AG04450 (cell line): ENCODE results near the gene GRIA4. TPM values are rescaled to one million over a fixed set of nuclear protein-coding genes. Genes with fewer than 3 reads are reported as not detected.
"Not testable (repeated sequence)": the region's sequence is repeated elsewhere in the genome, so short reads cannot be mapped to it uniquely, and the experiment has no call there.

Source experiments
- CTCF ChIA-PET: fragments of 300-600, 350-600 bp; formaldehyde crosslinking; extraction: SDS; loops from one replicate; lab custom pipeline; 2022; ENCODE audit warnings: antibody characterized with exemption, inconsistent platforms; lab: Charles Lee
- POLR2A ChIA-PET: fragments of 350-600 bp; formaldehyde crosslinking; extraction: SDS; loops from one replicate; lab custom pipeline; 2021; ENCODE audit warnings: antibody characterized with exemption, inconsistent platforms; lab: Yijun Ruan, JAX
- DNase-seq: peaks from one replicate; pipeline ENCODE4 v3.0.0-alpha.2; 2011; ENCODE audit warnings: low read depth, low spot score
- H3K27ac ChIP-seq: one replicate; pipeline ENCODE4 v1.5.1; 2012; ENCODE audit warnings: low read depth, low read length, control low read depth
- H3K27me3 ChIP-seq: one replicate; pipeline ENCODE4 v1.6.0; 2012; ENCODE audit warnings: low read length; ENCODE audit not compliant: control insufficient read depth, insufficient read depth
- H3K4me3 ChIP-seq: 2 replicates; pipeline ENCODE4 v1.5.1; 2011; ENCODE audit warnings: mild to moderate bottlenecking, low read depth, low read length, control low read depth
- H3K9me3 ChIP-seq: 2 replicates; pipeline ENCODE4 v1.5.1; 2012; ENCODE audit warnings: low read length; ENCODE audit not compliant: control insufficient read depth, insufficient read depth
- CTCF ChIP-seq: IDR thresholded peaks from 2 replicates; pipeline ENCODE4 v1.5.1; 2011; ENCODE audit warnings: low read depth, low read length, control low read depth, inconsistent platforms
- polyA plus RNA-seq: library from polyadenylated mRNA; depleted of rRNA; stranded (reverse); fragments of >200 nt; gene quantifications from 2 replicates; pipeline ENCODE4 v1.2.3, GENCODE V29; 2011

GRIA4 gene
- polyA plus RNA-seq, 1 experiment, result 0.64 TPM

- POLR2A ChIA-PET, result no interaction called here
- H3K9me3 ChIP-seq, result no peaks in the 10 kb centered on the region
- no peak overlapping the region for H3K27ac ChIP-seq
- no peak overlapping the region for H3K4me3 ChIP-seq
- TF ChIP-seq CTCF, result no peak
- DNase-seq, result no peak
- no peaks in the 10 kb centered on the region for H3K27me3 ChIP-seq
- CTCF ChIA-PET, result no interaction called here
Measured at GRCh38 chr11:105769627-105770026, 159.8 kb downstream of the GRIA4 start.

GRCh38 chr11:105773452-105773851 lies 163.6 kb downstream of the GRIA4 start:
- H3K4me3 ChIP-seq, H3K27me3 ChIP-seq, CTCF ChIA-PET, DNase-seq, POLR2A ChIA-PET, H3K27ac ChIP-seq, H3K9me3 ChIP-seq: not testable (repeated sequence)

- Histone ChIP-seq H3K27ac (no peak overlapping the region), H3K4me3 (no peak overlapping the region), H3K9me3 (no peaks in the 10 kb centered on the region), H3K27me3 (no peaks in the 10 kb centered on the region)
- POLR2A ChIA-PET, result no interaction called here
- TF ChIP-seq CTCF, result no peak
- CTCF ChIA-PET, result no interaction called here
- no peak for DNase-seq
Measured at GRCh38 chr11:105774899-105775298, 165.0 kb downstream of the GRIA4 start.

GRCh38 chr11:105780781-105781525 lies 171.1 kb downstream of the GRIA4 start:
- H3K27ac ChIP-seq, result no peak overlapping the region
- ChIA-PET CTCF (no interaction called here), POLR2A (no interaction called here)
- TF ChIP-seq CTCF, result no peak
- no peaks in the 10 kb centered on the region for H3K27me3 ChIP-seq
- DNase-seq, result no peak
- H3K4me3 ChIP-seq, result no peak overlapping the region
- no peaks in the 10 kb centered on the region for H3K9me3 ChIP-seq

- no peak for TF ChIP-seq CTCF
- Histone ChIP-seq H3K9me3 (no peaks in the 10 kb centered on the region), H3K27me3 (no peaks in the 10 kb centered on the region), H3K27ac (no peak overlapping the region), H3K4me3 (no peak overlapping the region)
- DNase-seq, result no peak
- POLR2A ChIA-PET, result no interaction called here
- CTCF ChIA-PET, result no interaction called here
Measured at GRCh38 chr11:105781807-105782206, 171.9 kb downstream of the GRIA4 start.
